Renal cortical epithelial cell (primary cell): Measurements from ENCODE around the gene FER. TPM values are rescaled to one million over a fixed set of nuclear protein-coding genes. Genes with fewer than 3 reads are reported as not detected.
A peak's percentile ranks its signal among the peaks of the same experiment; 100 is the strongest.
"Not testable (repeated sequence)": the region's sequence is repeated elsewhere in the genome, so short reads cannot be mapped to it uniquely, and the experiment has no call there.

Experiments used
- DNase-seq: peaks from one replicate; pipeline ENCODE4 v3.0.0-alpha.2; 2011; ENCODE audit warnings: low read depth
- total RNA-seq: library from RNA; depleted of rRNA; stranded (reverse); fragments of >200 nt; gene quantifications from 2 replicates; pipeline ENCODE4 v1.2.3, GENCODE V29; 2014

FER gene
- total RNA-seq, 1 donor from 2014 or later = 56.4 TPM

GRCh38 chr5:108798513-108799265, 51.0 kb downstream of the FER start:
- DNase-seq = no peak

DNA sequence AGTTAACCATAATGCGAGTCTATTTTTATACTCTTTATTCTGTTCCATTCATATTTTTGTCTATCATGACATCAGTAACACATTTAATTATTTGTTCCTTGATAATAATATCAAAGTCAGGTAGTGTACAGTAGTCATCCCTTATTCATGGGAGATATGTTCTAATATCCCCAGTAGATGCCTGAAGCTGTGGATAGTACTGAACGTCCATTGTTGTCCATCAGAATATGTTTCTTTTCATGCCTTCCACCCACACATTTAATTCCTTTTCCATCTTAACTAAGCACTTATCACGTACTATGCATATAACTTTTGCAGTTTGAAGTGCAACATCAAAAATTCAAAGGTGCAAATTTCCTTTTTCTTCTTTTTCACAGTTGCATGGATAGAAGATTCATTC, 53.6 kb downstream of the FER start:
- DNase-seq = no peak

DNA sequence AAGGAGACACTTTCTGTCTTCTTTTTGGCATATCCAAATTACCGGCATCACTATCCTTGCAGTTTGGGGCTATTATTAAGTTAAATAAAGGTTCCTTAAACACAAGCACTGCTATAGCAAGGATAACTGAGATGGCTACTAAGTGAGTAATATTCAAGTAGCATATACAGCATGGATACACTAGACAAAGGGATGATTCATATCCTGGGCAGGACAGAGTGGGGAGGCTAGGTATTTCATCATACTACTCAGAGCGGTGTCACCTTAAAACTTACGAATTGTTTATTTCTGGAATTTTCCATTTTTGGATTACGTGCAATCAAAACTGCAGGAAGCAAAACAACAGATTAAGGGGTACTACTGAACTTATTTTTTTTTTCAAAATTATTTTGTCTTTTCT, 54.1 kb downstream of the FER start:
- DNase-seq = peak; percentile 90

DNA sequence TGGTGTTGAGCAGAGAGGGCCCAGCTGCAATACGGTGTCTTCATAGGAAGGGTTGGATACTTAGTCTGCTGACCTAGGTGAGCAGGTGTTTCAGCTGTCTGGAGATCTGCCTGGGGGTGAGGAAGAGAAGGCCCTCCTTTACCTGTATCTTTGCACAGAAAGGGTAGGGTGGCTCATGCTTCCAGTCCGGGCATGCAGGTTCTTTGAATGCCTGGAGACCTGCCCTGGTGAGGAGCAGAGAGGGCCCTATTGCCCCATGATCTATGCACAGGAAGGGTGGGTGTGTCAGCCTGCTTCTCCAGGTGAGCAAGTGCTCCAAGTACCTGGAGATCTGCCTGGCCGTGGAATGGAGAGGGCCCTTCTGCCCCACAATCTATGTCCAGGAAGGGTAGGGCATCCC, 63.0 kb downstream of the FER start:
- no peak for DNase-seq

GRCh38 chr5:108813673-108814072, 66.0 kb downstream of the FER start:
- no peak for DNase-seq

DNA sequence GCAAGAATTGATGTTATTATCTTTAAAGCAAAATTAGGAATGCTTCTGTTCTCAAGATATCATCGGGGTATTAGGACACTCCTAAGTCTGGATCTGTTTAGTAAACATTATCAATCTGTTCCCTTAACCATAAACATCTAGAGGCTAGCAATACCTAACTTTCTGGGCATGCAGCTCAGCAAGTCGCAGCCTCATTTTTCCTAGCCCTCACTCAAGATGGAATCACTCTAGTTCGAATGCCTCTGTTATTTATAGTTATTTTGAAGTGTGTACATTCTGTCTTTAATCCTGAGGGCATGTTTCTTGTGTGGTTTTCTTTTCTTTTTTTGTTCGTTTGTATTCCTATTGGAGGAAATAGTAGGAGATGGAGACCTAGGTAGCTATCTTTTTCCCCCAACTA, 66.9 kb downstream of the FER start:
- no peak for DNase-seq

- peak; percentile 27 for DNase-seq
Observed at GRCh38 chr5:108818613-108819272, 71.0 kb downstream of the FER start.

GRCh38 chr5:108820983-108821382, 73.3 kb downstream of the FER start:
- DNase-seq = no peak

DNA sequence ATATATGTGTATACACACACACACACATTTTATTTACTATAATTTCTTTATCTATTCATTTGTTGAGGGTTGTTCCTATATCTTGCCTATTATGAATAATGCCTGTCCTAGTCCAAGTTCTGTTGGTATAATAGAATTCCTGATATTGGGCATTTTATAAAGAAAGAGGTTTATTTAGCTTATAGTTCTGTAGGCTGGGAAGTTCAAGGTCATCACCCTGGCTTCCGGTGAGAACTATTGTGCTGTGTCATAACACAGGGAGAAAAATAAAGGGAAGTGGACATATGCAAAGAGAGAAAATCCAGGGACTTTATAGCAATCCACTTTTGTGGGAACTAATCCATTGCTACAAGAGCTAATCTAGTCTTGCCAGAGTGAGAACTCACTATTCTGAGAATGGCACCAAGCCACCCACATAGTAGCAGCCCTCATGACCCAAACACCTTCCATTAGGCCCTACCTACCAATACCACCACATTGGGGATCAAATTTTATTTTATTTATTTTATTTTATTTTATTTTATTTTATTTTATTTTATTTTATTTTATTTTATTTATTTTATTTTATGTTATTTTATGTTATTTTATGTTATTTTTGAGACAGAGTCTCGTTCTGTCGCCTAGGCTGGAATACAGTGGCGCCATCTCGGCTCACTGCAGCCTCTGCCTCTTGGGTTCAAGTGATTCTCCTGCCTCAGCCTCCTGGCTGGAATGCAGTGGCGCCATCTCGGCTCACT, 74.7 kb downstream of the FER start:
- no peak for DNase-seq

DNA sequence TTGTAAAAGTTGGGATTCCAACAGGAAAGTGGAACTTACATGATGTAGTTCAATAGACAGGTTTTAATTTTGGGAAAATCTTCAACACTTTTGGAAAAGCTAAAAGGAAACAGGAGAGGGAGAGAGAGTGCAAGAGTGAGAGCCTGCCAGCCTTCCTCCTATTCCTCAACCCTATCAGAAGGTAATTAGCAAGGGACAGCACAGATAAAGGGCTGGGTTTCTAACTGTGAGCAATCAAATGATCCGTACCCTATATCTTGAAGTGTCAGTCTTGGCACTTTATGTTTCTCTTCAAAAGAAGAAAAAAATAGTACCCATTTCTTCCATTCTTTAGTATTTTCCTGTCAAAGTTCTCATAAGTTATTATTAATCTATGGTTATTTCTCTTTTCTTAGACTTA, 79.4 kb downstream of the FER start:
- no peak for DNase-seq

- DNase-seq = no peak
Observed at GRCh38 chr5:108830705-108831276, 83.1 kb downstream of the FER start.

DNA sequence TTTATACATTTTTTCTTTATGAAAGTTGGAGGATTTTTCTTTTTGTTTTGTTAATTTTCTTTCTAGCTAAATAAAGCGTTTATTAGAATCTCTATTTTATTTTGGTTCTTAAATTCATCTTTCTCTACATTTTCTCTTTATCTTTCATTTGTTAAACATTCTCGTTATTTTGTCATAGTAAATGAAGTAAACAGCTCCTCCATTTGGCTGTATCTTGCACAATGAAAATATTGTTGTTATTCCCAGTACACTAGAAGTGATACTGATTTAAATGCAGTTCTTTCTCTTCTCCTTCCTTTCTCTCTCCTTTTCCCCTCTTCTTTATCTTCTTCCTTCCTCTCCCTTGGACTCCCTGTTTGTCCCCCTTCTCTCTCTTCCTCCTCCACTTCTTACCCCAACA, 88.8 kb downstream of the FER start:
- no peak for DNase-seq

DNA sequence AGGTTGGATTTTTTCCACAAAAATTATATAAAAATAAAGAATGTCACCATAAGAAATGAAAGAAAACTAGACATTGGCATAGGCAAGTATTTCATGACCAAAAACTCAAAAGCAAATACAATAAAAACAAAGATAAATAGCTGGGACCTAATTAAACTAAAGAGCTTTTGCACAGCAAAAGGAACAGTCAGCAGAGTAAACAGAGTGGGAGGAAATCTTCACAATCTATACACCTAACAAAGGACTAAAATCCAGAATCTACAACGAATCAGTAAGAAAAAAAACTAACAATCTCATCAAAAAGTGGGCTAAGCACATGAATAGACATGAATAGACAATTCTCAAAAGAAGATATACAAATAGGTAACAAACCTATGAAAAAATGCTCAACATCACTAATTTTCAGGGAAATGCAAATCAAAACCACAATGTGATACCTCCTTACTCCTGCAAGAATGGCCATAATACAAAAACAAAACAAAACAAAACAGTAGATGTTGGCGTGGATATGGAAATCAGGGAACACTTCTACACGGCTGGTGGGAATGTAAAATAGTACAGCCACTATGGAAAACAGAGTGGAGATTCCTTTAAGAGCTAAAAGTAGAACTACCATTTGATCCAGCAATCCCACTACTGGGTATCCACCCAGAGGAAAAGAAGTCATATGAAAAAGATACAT, 94.7 kb downstream of the FER start:
- DNase-seq = not testable (repeated sequence)

DNA sequence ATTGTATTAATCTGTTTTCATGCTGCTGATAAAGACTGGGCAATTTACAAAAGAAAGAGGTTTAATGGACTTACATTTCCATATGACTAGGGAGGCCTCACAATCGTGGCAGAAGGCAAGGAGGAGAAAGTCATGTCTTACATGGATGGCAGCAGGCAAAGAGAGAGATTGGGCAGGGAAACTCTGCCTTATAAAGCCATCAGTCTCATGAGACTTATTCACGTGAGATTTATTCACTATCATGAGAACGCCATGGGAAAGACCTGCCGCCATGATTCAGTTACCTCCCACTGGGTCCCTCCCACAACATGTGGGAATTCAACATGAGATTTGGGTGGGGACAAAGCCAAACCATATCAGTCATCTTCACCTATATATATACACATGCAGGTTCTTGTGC, 103.4 kb downstream of the FER start:
- DNase-seq = not testable (repeated sequence)

GRCh38 chr5:108857905-108858304, 110.2 kb downstream of the FER start:
- no peak for DNase-seq

GRCh38 chr5:108858959-108859358, 111.3 kb downstream of the FER start:
- no peak for DNase-seq

GRCh38 chr5:108862211-108862610, 114.5 kb downstream of the FER start:
- no peak for DNase-seq

DNA sequence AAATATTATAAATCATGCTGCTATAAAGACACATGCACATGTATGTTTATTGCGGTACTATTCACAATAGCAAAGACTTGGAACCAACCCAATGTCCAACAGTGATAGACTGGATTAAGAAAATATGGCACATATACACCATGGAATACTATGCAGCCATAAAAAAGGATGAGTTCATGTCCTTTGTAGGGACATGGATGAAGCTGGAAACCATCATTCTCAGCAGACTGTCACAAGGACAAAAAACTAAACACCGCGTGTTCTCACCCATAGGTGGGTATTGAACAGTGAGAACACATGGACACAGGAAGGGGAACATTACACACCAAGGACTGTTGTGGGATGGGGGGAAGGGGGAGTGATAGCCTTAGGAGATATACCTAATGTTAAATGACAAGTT, 118.4 kb downstream of the FER start:
- not testable (repeated sequence) for DNase-seq

DNA sequence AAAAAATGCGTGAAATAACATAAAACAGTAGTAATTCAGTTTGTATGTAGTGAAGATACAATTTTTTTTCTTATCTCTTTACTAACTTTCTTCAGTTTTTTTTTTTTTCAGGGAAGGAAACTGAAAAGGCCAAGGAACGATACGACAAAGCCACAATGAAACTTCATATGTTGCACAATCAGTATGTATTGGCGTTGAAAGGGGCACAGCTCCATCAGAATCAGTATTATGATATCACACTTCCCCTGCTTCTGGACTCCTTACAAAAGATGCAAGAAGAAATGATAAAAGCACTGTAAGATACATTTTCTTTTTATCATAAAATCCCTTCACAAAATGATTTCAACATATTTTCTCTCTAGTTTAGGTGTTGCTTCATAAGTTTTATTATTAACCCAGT, 120.0 kb downstream of the FER start:
- peak; percentile 15 for DNase-seq

GRCh38 chr5:108869066-108869465, 121.4 kb downstream of the FER start:
- DNase-seq = no peak

DNA sequence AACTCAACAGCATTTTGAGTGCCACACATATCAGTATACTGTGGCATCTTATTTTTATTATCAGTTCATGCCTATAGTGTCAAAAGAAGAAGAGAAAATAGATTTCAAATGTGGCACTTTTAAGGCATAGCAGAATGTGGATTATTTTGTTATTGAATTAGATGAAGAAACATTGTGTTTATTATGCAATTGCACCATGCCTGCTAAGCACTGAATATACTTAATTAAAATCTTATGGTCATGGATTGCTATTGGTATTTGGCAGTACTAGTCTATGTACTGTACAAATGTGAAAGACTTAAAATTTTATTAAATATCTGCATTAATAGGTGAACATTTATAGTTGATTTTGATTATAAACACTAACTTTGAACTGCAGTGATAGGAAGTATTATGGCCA, 128.8 kb downstream of the FER start:
- DNase-seq = no peak

- no peak for DNase-seq
Observed at GRCh38 chr5:108878756-108879155, 131.1 kb downstream of the FER start.
